Measurements from ENCODE around the gene CSF1R.

DNA sequence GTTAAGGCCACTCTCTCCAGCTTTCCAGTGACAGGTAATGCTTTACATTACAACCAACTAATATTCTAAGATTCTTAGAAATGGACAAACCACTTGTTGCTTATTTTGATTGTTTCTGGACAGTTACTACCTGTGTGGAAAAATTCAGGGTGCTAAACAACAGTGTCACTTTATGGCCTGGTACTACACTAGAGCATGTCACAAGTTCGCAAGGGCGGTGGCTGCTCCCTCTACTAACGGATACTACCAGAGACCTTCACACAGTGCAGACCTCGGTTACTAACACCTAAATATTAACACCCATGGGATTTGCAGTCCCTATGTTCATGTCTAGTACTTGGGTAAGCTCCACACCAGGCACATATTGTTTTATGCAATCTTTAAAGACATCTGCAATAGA lies 72.4 kb downstream of the CSF1R start:
- TF ChIP-seq CTCF (conservative IDR thresholded peaks at IDR 0.05 in 1 of 2, IDR thresholded peaks at IDR 0.05 in 1 of 2; ENCODE audit: extremely low read depth in 1 of 2, insufficient read depth in 1 of 2, low read depth in 1 of 2, low read length in 2 of 2) (no peak), EZH2 (IDR thresholded peaks at IDR 0.05; ENCODE audit: borderline replicate concordance, low read length) (no peak)
